GM23338 (cell line): Measurements from ENCODE around the gene NRGN. TPM values are rescaled to one million over a fixed set of nuclear protein-coding genes. Genes with fewer than 3 reads are reported as not detected.
A peak's percentile ranks its signal among the peaks of the same experiment; 100 is the strongest.

Experiments used
- ATAC-seq: fragments of 200-7000 bp; cut with Tn5 transposase; 3 replicates; pipeline ENCODE4 v1.9.1; 2020
- DNase-seq: peaks from one replicate; pipeline ENCODE4 v3.0.0-alpha.2; 2015; ENCODE audit warnings: low spot score
- H2AFZ ChIP-seq: fragments of 200-600 bp; sonication (generic); 2 replicates; pipeline ENCODE4 v1.8.0; 2016; ENCODE audit warnings: antibody characterized with exemption, mild to moderate bottlenecking, moderate library complexity
- H3F3A ChIP-seq: fragments of 200-600 bp; sonication (generic); replicated peaks from 2 replicates; pipeline ENCODE4 v1.8.0; 2017; ENCODE audit warnings: antibody characterized with exemption, mixed run types, low read depth
- H3K27ac ChIP-seq: fragments of 200-600 bp; sonication (generic); 2 replicates; pipeline ENCODE4 v1.6.1; 2016; ENCODE audit warnings: low read depth
- H3K27me3 ChIP-seq: fragments of 200-600 bp; sonication (generic); 2 replicates; pipeline ENCODE4 v1.8.0; 2016; ENCODE audit warnings: mild to moderate bottlenecking, mixed run types, moderate library complexity; ENCODE audit not compliant: insufficient read depth
- H3K36me3 ChIP-seq: fragments of 200-600 bp; sonication (generic); 2 replicates; pipeline ENCODE4 v1.8.0; 2016; ENCODE audit warnings: mild to moderate bottlenecking; ENCODE audit not compliant: insufficient read depth
- H3K4me1 ChIP-seq: fragments of 200-600 bp; sonication (generic); 2 replicates; pipeline ENCODE4 v1.8.0; 2016; ENCODE audit warnings: mild to moderate bottlenecking, moderate library complexity; ENCODE audit not compliant: insufficient read depth
- H3K4me2 ChIP-seq: fragments of 200-600 bp; sonication (generic); 2 replicates; pipeline ENCODE4 v1.7.1; 2017; ENCODE audit warnings: mixed run types
- H3K4me3 ChIP-seq: fragments of 200-600 bp; sonication (generic); 2 replicates; pipeline ENCODE4 v1.6.1; 2016; ENCODE audit warnings: mixed run types
- H3K79me2 ChIP-seq: fragments of 200-600 bp; sonication (generic); replicated peaks from 2 replicates; pipeline ENCODE4 v1.8.0; 2017; ENCODE audit warnings: mild to moderate bottlenecking; ENCODE audit not compliant: insufficient read depth
- H3K9me2 ChIP-seq: fragments of 200-600 bp; sonication (generic); 2 replicates; pipeline ENCODE4 v1.8.0; 2017; ENCODE audit not compliant: insufficient read depth
- H4K20me1 ChIP-seq: fragments of 200-600 bp; sonication (generic); replicated peaks from 2 replicates; pipeline ENCODE4 v1.8.0; 2017; ENCODE audit warnings: mild to moderate bottlenecking; ENCODE audit not compliant: insufficient read depth
- H3K27ac Mint-ChIP-seq: 2 replicates; pipeline ENCODE4 v1.8.0; 2020; ENCODE audit warnings: inconsistent platforms, mild to moderate bottlenecking, moderate library complexity, mixed read lengths
- H3K27me3 Mint-ChIP-seq: 3 replicates; pipeline ENCODE4 v1.8.0; 2022; ENCODE audit warnings: low read depth, mild to moderate bottlenecking, moderate library complexity, mixed read lengths, inconsistent platforms; ENCODE audit not compliant: insufficient read depth, poor library complexity
- H3K36me3 Mint-ChIP-seq: 3 replicates; pipeline ENCODE4 v1.8.0; 2021; ENCODE audit warnings: low read depth, mild to moderate bottlenecking, inconsistent platforms, moderate library complexity, mixed read lengths
- H3K4me1 Mint-ChIP-seq: 3 replicates; pipeline ENCODE4 v1.8.0; 2020; ENCODE audit warnings: mild to moderate bottlenecking, inconsistent platforms, mixed read lengths
- H3K4me3 Mint-ChIP-seq: 3 replicates; pipeline ENCODE4 v1.8.0; 2021; ENCODE audit warnings: moderate library complexity, mild to moderate bottlenecking, inconsistent platforms, mixed read lengths
- H3K9me3 Mint-ChIP-seq: 3 replicates; pipeline ENCODE4 v1.8.0; 2020; ENCODE audit warnings: moderate library complexity, mild to moderate bottlenecking, inconsistent platforms, mixed read lengths
- CREB1 ChIP-seq: fragments of 250-450 bp; sonication (Bioruptor Pico); IDR thresholded peaks from 2 replicates; pipeline ENCODE4 v1.5.0; 2020; ENCODE audit warnings: low read depth, mild to moderate bottlenecking, moderate library complexity
- CTCF ChIP-seq, 2 experiments: fragments of 200-600 bp in 1 of 2; sonication (generic) in 1 of 2; conservative IDR thresholded peaks; 2 replicates each; pipeline versions ENCODE4 v1.5.1 to v1.6.1; 2016 to 2017; ENCODE audit warnings: antibody characterized with exemption in 2 of 2, low read depth in 2 of 2, mild to moderate bottlenecking in 2 of 2, moderate library complexity in 1 of 2
- ETS1 ChIP-seq: IDR thresholded peaks from 2 replicates; pipeline ENCODE4 v1.6.1; 2016; ENCODE audit warnings: antibody characterized with exemption
- EZH2 ChIP-seq: fragments of 200-600 bp; sonication (generic); IDR thresholded peaks from one replicate; pipeline ENCODE4 v1.8.0; 2017; ENCODE audit warnings: antibody characterized with exemption, mild to moderate bottlenecking, low read depth; ENCODE audit not compliant: unreplicated experiment
- EZH2phosphoT487 ChIP-seq: fragments of 200-600 bp; sonication (generic); IDR thresholded peaks from one replicate; pipeline ENCODE4 v1.8.1; 2018; ENCODE audit warnings: antibody characterized with exemption; ENCODE audit not compliant: unreplicated experiment
- JUNB ChIP-seq: IDR thresholded peaks from one replicate; pipeline ENCODE4 v1.6.1; 2016; ENCODE audit warnings: antibody characterized with exemption; ENCODE audit not compliant: unreplicated experiment
- POLR2AphosphoS5 ChIP-seq: IDR thresholded peaks from 2 replicates; pipeline ENCODE4 v1.6.1; 2016; ENCODE audit warnings: antibody characterized with exemption, low read depth
- STAT1 ChIP-seq: IDR thresholded peaks from one replicate; pipeline ENCODE4 v1.6.1; 2016; ENCODE audit warnings: antibody characterized with exemption; ENCODE audit not compliant: unreplicated experiment
- ZNF114 ChIP-seq: fragments of 250-450 bp; sonication (Bioruptor Pico); IDR thresholded peaks from 2 replicates; pipeline ENCODE4 v1.5.0; 2020; ENCODE audit warnings: mild to moderate bottlenecking, moderate library complexity
- polyA plus RNA-seq: library from polyadenylated mRNA; unstranded; fragments of >200 nt; fragmentation: Nextera tagmentation; extraction: Ambion mirVana; gene quantifications from 2 replicates; pipeline ENCODE4 v1.2.1, GENCODE V29; 2016
- total RNA-seq: library from RNA; depleted of rRNA; stranded (reverse); fragments of >200 nt; shearing (Covaris generic); gene quantifications from 2 replicates; pipeline ENCODE4 v1.2.3, GENCODE V29; 2014

NRGN gene
- total and polyA plus RNA-seq, 2 experiments from 2014 or later: 0.24 to 0.61 TPM

- peaks cover 6% of the 10 kb centered on the region; the same call in 1 of the 2 replicates for H3F3A ChIP-seq
- Mint-ChIP-seq H3K27ac (no peak overlapping the region), H3K4me3 (peak overlapping the region; percentile 65), H3K4me1 (peaks cover 47% of the 10 kb centered on the region), H3K27me3 (peaks cover 65% of the 10 kb centered on the region), H3K9me3 (no peaks in the 10 kb centered on the region; the same call in 1 of the 3 replicates), H3K36me3 (peaks cover 12% of the 10 kb centered on the region; the same call in 2 of the 3 replicates)
- H3K4me3 ChIP-seq: peak overlapping the region; percentile 74
- peaks cover 23% of the 10 kb centered on the region for H4K20me1 ChIP-seq
- H2AFZ ChIP-seq: no peak overlapping the region; the same call in 1 of the 2 replicates
- H3K27ac ChIP-seq: no peak overlapping the region
- peaks cover 66% of the 10 kb centered on the region for H3K27me3 ChIP-seq
- peaks cover 5% of the 10 kb centered on the region; the same call in 1 of the 2 replicates for H3K36me3 ChIP-seq
- ATAC-seq: peak; percentile 2; the same call in 1 of the 3 replicates
- peak; percentile 62 for DNase-seq
- H3K4me2 ChIP-seq: peak overlapping the region; percentile 96
- peak; percentile 54 for TF ChIP-seq EZH2phosphoT487
- TF ChIP-seq ZNF114 (CRISPR knock-in tag): no peak
- peak; percentile 27; the same call in 1 of the 2 replicates for TF ChIP-seq ETS1
- TF ChIP-seq EZH2: peak; percentile 62
- no peak for TF ChIP-seq CREB1 (CRISPR knock-in tag)
- TF ChIP-seq CTCF (conservative IDR thresholded peaks at IDR 0.05; ENCODE audit: low read depth in 2 of 2): no peak
- no peaks in the 10 kb centered on the region for H3K9me2 ChIP-seq
- H3K79me2 ChIP-seq: no peaks in the 10 kb centered on the region
- H3K4me1 ChIP-seq: peaks cover 50% of the 10 kb centered on the region
Observed at GRCh38 chr11:124761301-124762104, 21.8 kb downstream of the NRGN start.

DNA sequence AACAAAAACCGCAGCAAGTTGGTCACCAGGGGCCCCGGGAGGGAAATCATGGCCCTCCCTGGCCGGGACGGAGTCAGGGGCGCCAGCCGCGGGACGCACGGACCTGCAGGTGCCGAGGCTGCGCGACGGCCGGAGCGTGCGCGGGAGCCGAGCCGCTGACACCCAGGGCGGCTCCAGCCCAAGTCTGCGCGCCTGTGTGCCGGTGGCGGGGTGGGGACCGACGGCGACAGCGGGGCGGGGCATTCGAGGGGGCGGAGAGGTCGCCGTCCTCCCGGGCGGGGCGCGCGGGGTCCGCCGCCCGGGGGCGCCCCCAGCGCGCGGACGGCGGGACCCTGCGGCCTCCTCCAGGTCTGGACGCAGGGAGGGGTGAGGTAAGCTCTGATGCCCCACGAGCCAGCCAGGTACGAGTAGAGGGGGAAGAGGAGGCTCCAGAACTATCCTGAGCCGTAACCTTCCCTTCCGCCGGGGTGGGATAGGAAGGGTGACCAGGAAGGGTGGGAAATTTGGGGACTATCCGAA, 22.4 kb downstream of the NRGN start, which contains the start of gene ESAM:
ESAM (minus strand) TSS at position 186 of the 519 bp plus-strand sequence; CDS start at position 50, 136 bp downstream.
- Mint-ChIP-seq H3K27ac (no peak within 1 kb of the TSS), H3K4me3 (peak within 1 kb of the TSS; percentile 80), H3K36me3 (peaks cover 16% of the 10 kb centered on the region; the same call in 2 of the 3 replicates), H3K4me1 (peaks cover 42% of the 10 kb centered on the region), H3K27me3 (peaks cover 58% of the 10 kb centered on the region), H3K9me3 (no peaks in the 10 kb centered on the region; the same call in 1 of the 3 replicates)
- TF ChIP-seq POLR2AphosphoS5 (no peak), CTCF (conservative IDR thresholded peaks at IDR 0.05; ENCODE audit: low read depth in 2 of 2) (no peak; a peak in 1 of 4 replicates), CREB1 (CRISPR knock-in tag) (no peak), JUNB (no peak), EZH2phosphoT487 (peak; percentile 1), STAT1 (no peak)
- Histone ChIP-seq H3K36me3 (peaks cover 5% of the 10 kb centered on the region; the same call in 1 of the 2 replicates), H3K27me3 (peaks cover 59% of the 10 kb centered on the region), H2AFZ (no peak within 1 kb of the TSS; the same call in 1 of the 2 replicates), H3K4me3 (peak within 1 kb of the TSS; percentile 74), H3K27ac (no peak within 1 kb of the TSS), H3K4me1 (peaks cover 44% of the 10 kb centered on the region), H3K4me2 (peak within 1 kb of the TSS; percentile 96), H3K79me2 (no peaks in the 10 kb centered on the region), H3K9me2 (no peaks in the 10 kb centered on the region), H4K20me1 (peaks cover 21% of the 10 kb centered on the region), H3F3A (peaks cover 6% of the 10 kb centered on the region; the same call in 1 of the 2 replicates)
- ATAC-seq (peak; percentile 7), DNase-seq (peak; percentile 66)
